ENCODE data around the gene ZBTB7A.
"Not testable (repeated sequence)": the region's sequence is repeated elsewhere in the genome, so short reads cannot be mapped to it uniquely, and the experiment has no call there.

DNA sequence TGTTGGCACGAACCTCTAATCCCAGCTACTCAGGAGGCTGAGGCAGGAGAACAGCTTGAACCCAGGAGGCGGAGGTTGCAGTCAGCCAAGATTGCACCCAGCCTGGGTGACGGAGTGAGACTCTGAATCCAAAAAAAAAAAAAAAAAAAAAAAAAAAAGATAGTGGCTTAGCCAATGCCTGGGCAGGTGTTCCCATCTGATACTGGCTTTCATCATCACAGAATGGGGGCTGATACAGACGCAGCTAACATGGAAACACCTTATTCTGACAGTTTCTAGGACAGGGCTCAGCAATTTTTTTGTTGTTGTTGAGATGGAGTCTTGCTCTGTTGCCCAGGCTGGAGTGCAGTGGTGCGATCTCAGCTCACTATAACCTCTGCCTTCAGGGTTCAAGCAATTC lies 65.9 kb downstream of the ZBTB7A start:
- TF ChIP-seq, protein P1, sequence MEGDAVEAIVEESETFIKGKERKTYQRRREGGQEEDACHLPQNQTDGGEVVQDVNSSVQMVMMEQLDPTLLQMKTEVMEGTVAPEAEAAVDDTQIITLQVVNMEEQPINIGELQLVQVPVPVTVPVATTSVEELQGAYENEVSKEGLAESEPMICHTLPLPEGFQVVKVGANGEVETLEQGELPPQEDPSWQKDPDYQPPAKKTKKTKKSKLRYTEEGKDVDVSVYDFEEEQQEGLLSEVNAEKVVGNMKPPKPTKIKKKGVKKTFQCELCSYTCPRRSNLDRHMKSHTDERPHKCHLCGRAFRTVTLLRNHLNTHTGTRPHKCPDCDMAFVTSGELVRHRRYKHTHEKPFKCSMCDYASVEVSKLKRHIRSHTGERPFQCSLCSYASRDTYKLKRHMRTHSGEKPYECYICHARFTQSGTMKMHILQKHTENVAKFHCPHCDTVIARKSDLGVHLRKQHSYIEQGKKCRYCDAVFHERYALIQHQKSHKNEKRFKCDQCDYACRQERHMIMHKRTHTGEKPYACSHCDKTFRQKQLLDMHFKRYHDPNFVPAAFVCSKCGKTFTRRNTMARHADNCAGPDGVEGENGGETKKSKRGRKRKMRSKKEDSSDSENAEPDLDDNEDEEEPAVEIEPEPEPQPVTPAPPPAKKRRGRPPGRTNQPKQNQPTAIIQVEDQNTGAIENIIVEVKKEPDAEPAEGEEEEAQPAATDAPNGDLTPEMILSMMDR (IDR thresholded peaks at IDR 0.05), result not testable (repeated sequence)
- TF ChIP-seq POLR2A, POLR2AphosphoS5 (IDR thresholded peaks at IDR 0.05): not testable (repeated sequence)
